Right lobe of liver (tissue), 4 donors: ENCODE results near the gene MIDN.

ENCODE experiments used
- POLR2A ChIP-seq: fragments of 450-650 bp; IDR thresholded peaks from one replicate; pipeline ENCODE4 v1.6.1; 2017; ENCODE audit warnings: antibody characterized with exemption, mild to moderate bottlenecking
- TF ChIP-seq, protein P1 (sequence below), 4 donors: fragments of 200-600 bp in 3 of 4; fragments of 450-650 bp in 1 of 4; IDR thresholded peaks; one replicate each; pipeline versions ENCODE4 v1.5.1 to v1.8.0; 2016 to 2022; ENCODE audit warnings: antibody characterized with exemption in 4 of 4, mild to moderate bottlenecking in 2 of 4
- donor health status: DM: no; HTN: no; CAD: no.
- donor health status: DM: no; HTN: no; CAD: no.
- donor health status: DM: no; HTN: yes; CAD: no.

DNA sequence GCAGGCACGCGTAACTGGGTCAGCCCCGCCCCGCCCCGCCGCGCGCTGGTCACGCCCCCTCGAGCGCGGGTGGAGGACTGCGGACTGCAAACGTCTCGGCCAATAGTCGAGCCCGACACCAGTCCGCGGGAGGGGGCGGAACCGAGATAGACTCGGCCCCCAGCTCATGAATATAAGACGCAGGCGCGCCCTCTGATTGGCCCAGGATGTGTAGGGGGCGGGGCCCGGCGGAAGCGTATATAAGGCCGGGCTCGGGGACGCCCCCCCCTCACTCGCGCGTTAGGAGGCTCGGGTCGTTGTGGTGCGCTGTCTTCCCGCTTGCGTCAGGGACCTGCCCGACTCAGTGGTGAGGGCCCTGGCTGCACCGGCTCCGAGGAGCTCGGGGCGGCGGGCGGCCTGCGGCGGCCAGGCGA lies 20.7 kb downstream of the MIDN start, which contains the start of gene CIRBP:
- TF ChIP-seq, protein P1, sequence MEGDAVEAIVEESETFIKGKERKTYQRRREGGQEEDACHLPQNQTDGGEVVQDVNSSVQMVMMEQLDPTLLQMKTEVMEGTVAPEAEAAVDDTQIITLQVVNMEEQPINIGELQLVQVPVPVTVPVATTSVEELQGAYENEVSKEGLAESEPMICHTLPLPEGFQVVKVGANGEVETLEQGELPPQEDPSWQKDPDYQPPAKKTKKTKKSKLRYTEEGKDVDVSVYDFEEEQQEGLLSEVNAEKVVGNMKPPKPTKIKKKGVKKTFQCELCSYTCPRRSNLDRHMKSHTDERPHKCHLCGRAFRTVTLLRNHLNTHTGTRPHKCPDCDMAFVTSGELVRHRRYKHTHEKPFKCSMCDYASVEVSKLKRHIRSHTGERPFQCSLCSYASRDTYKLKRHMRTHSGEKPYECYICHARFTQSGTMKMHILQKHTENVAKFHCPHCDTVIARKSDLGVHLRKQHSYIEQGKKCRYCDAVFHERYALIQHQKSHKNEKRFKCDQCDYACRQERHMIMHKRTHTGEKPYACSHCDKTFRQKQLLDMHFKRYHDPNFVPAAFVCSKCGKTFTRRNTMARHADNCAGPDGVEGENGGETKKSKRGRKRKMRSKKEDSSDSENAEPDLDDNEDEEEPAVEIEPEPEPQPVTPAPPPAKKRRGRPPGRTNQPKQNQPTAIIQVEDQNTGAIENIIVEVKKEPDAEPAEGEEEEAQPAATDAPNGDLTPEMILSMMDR (IDR thresholded peaks at IDR 0.05): no peak
- peak; percentile 97 for TF ChIP-seq POLR2A
